ENCODE results near the gene CDK5R1. TPM values are rescaled to one million over a fixed set of nuclear protein-coding genes. Genes with fewer than 3 reads are reported as not detected.

Gene CDK5R1
- total and polyA plus RNA-seq, 2 donors (not counting 1 experiment from before 2014, with no cell fraction given), result 2.4 to 6.2 TPM

- no peak overlapping the region for H3K27ac Mint-ChIP-seq
Observed at GRCh38 chr17:32451879-32452278, 34.9 kb upstream of the CDK5R1 start.

DNA sequence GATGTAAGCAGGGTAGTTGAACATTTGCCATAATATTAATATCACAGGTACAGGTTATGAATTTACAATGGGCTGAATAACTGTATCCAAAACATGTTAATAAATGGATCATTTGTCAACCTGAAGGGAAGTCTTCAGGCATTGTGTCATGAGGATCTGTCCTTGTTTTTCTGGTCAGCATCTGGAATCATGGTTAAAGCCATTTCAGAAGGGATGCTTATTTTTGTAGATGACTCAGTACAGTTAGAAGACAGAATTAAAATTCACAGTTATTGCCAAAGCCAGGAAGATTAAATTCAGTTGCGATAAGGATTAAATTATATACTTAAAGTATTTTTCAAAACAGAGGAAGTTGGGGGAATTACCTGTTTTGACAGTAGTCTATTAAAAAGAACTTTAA is 34.5 kb upstream of the CDK5R1 start:
- Histone ChIP-seq H3K9ac (ENCODE audit: low read length) (no peak overlapping the region), H3K4me1 (ENCODE audit: control insufficient read depth in 2 of 2, insufficient read depth in 2 of 2, low read length in 2 of 2) (no peaks in the 10 kb centered on the region), H4K20me1 (ENCODE audit: control insufficient read depth, insufficient read depth, low read length, poor library complexity, severe bottlenecking) (peaks cover 16% of the 10 kb centered on the region), H3K36me3 (replicated peaks in 1 of 2; ENCODE audit: control extremely low read depth in 1 of 2, control insufficient read depth in 1 of 2, extremely low read depth in 1 of 2, insufficient read depth in 2 of 2, low read length in 1 of 2) (peaks cover 31 to 79% of the 10 kb centered on the region in 2 experiments), H3K4me2 (replicated peaks; ENCODE audit: low read depth, low read length, poor library complexity, severe bottlenecking) (no peak overlapping the region), H3K4me3 (ENCODE audit: control extremely low read depth in 1 of 5, extremely low read depth in 1 of 5, insufficient read depth in 1 of 5, low read depth in 2 of 5, low read length in 4 of 5) (no peak overlapping the region), H3K27ac (ENCODE audit: low read length in 2 of 2) (no peak overlapping the region), H2AFZ (ENCODE audit: insufficient read depth, low read depth, low read length, poor library complexity, severe bottlenecking) (no peak overlapping the region), H3K27me3 (replicated peaks in 1 of 4; ENCODE audit: control extremely low read depth in 1 of 4, control insufficient read depth in 3 of 4, insufficient read depth in 4 of 4, low read length in 3 of 4) (no peaks in the 10 kb centered on the region), H3K9me3 (ENCODE audit: control extremely low read depth in 1 of 3, control insufficient read depth in 2 of 3, insufficient read depth in 1 of 3, low read length in 2 of 3) (no peaks in the 10 kb centered on the region), H3K79me2 (ENCODE audit: control insufficient read depth, insufficient read depth, low read length) (peaks cover 62% of the 10 kb centered on the region)
- no peak for DNase-seq
- intact Hi-C loops (cut with micrococcal nuclease), result no loop called here
- CTCF ChIA-PET, result no interaction called here
- peaks cover 5% of the 10 kb centered on the region for H3K4me1 Mint-ChIP-seq
- H3K9me3 Mint-ChIP-seq (ENCODE audit: insufficient read depth), result no peaks in the 10 kb centered on the region
- no peak overlapping the region for H3K4me3 Mint-ChIP-seq
- ATAC-seq (ENCODE audit: low read depth), result no peak
- H3K27me3 Mint-ChIP-seq, result no peaks in the 10 kb centered on the region
- H3K27ac Mint-ChIP-seq, result no peak overlapping the region
- TF ChIP-seq CTCF (IDR thresholded peaks at IDR 0.05) (no peak), EZH2 (IDR thresholded peaks at IDR 0.05; ENCODE audit: borderline replicate concordance, insufficient read depth, low read depth, low read length, poor library complexity, severe bottlenecking) (no peak)
- WGBS (ENCODE audit: insufficient coverage), result no CpG with 5 or more reads among the region's 1 CpG
- POLR2A ChIA-PET, result no interaction called here

More at GRCh38 chr17:32451879-32452278, 34.9 kb upstream of the CDK5R1 start:
- Mint-ChIP-seq H3K4me3 (no peak overlapping the region), H3K27me3 (no peaks in the 10 kb centered on the region), H3K4me1 (peaks cover 8% of the 10 kb centered on the region), H3K9me3 (ENCODE audit: insufficient read depth) (no peaks in the 10 kb centered on the region)
- ChIA-PET CTCF (no interaction called here), POLR2A (no interaction called here)
- Histone ChIP-seq H3K9ac (ENCODE audit: low read length) (no peak overlapping the region), H3K9me3 (ENCODE audit: control extremely low read depth in 1 of 3, control insufficient read depth in 2 of 3, insufficient read depth in 1 of 3, low read length in 2 of 3) (no peaks in the 10 kb centered on the region), H3K27ac (ENCODE audit: low read length in 2 of 2) (no peak overlapping the region), H3K36me3 (replicated peaks in 1 of 2; ENCODE audit: control extremely low read depth in 1 of 2, control insufficient read depth in 1 of 2, extremely low read depth in 1 of 2, insufficient read depth in 2 of 2, low read length in 1 of 2) (peaks cover 30 to 80% of the 10 kb centered on the region in 2 experiments), H3K27me3 (replicated peaks in 1 of 4; ENCODE audit: control extremely low read depth in 1 of 4, control insufficient read depth in 3 of 4, insufficient read depth in 4 of 4, low read length in 3 of 4) (no peaks in the 10 kb centered on the region), H3K4me2 (replicated peaks; ENCODE audit: low read depth, low read length, poor library complexity, severe bottlenecking) (no peak overlapping the region), H4K20me1 (ENCODE audit: control insufficient read depth, insufficient read depth, low read length, poor library complexity, severe bottlenecking) (peaks cover 16% of the 10 kb centered on the region), H3K4me3 (ENCODE audit: control extremely low read depth in 1 of 5, extremely low read depth in 1 of 5, insufficient read depth in 1 of 5, low read depth in 2 of 5, low read length in 4 of 5) (no peak overlapping the region), H3K79me2 (ENCODE audit: control insufficient read depth, insufficient read depth, low read length) (peaks cover 66% of the 10 kb centered on the region), H3K4me1 (ENCODE audit: control insufficient read depth in 2 of 2, insufficient read depth in 2 of 2, low read length in 2 of 2) (no peaks in the 10 kb centered on the region), H2AFZ (ENCODE audit: insufficient read depth, low read depth, low read length, poor library complexity, severe bottlenecking) (no peak overlapping the region)
- 60% methylated on average over 1 of the region's 2 CpGs for WGBS (ENCODE audit: insufficient coverage)
- no peak for DNase-seq
- ATAC-seq (ENCODE audit: low read depth), result no peak
- intact Hi-C loops (cut with micrococcal nuclease), result no loop called here
- TF ChIP-seq EZH2 (IDR thresholded peaks at IDR 0.05; ENCODE audit: borderline replicate concordance, insufficient read depth, low read depth, low read length, poor library complexity, severe bottlenecking) (no peak), CTCF (IDR thresholded peaks at IDR 0.05) (no peak)
